KOPT-K1 (cell line): ENCODE measurements around the gene HABP2.

ENCODE experiments used
- H3K27ac ChIP-seq: fragments of 200-600 bp; sonication (generic); 2 replicates; pipeline ENCODE4 v1.5.1; 2016; ENCODE audit warnings: antibody characterized with exemption, mild to moderate bottlenecking, low read depth, low read length; ENCODE audit not compliant: poor library complexity, severe bottlenecking
- H3K36me3 ChIP-seq: fragments of 200-600 bp; sonication (generic); 2 replicates; pipeline ENCODE4 v1.5.1; 2017; ENCODE audit warnings: antibody characterized with exemption, mild to moderate bottlenecking, low read length, moderate library complexity; ENCODE audit not compliant: insufficient read depth
- H3K9me3 ChIP-seq: fragments of 200-600 bp; sonication (generic); 2 replicates; pipeline ENCODE4 v1.5.1; 2017; ENCODE audit warnings: antibody characterized with exemption, low read length, mild to moderate bottlenecking; ENCODE audit not compliant: insufficient read depth, poor library complexity, severe bottlenecking

Gene HABP2

GRCh38 chr10:113590581-113590980 is 37.7 kb downstream of the HABP2 start:
- Histone ChIP-seq H3K36me3 (no peaks in the 10 kb centered on the region), H3K27ac (no peak overlapping the region), H3K9me3 (no peaks in the 10 kb centered on the region)

- Histone ChIP-seq H3K27ac (no peak overlapping the region), H3K9me3 (no peaks in the 10 kb centered on the region), H3K36me3 (no peaks in the 10 kb centered on the region)
These were observed 39.5 kb downstream of the HABP2 start for GRCh38 chr10:113592380-113592779.

GRCh38 chr10:113594652-113595051 is 41.8 kb downstream of the HABP2 start:
- no peak overlapping the region for H3K27ac ChIP-seq
- no peaks in the 10 kb centered on the region for H3K9me3 ChIP-seq
- H3K36me3 ChIP-seq = no peaks in the 10 kb centered on the region

GRCh38 chr10:113600569-113600968 is 47.7 kb downstream of the HABP2 start:
- Histone ChIP-seq H3K9me3 (no peaks in the 10 kb centered on the region), H3K27ac (no peak overlapping the region), H3K36me3 (no peaks in the 10 kb centered on the region)

- Histone ChIP-seq H3K36me3 (no peaks in the 10 kb centered on the region), H3K27ac (no peak overlapping the region), H3K9me3 (no peaks in the 10 kb centered on the region)
These were observed 50.4 kb downstream of the HABP2 start for GRCh38 chr10:113603057-113603777.

- Histone ChIP-seq H3K36me3 (no peaks in the 10 kb centered on the region), H3K9me3 (no peaks in the 10 kb centered on the region), H3K27ac (no peak overlapping the region)
These were observed 51.7 kb downstream of the HABP2 start for GRCh38 chr10:113604572-113604971.

GRCh38 chr10:113605268-113605978 is 52.6 kb downstream of the HABP2 start:
- no peaks in the 10 kb centered on the region for H3K9me3 ChIP-seq
- no peak overlapping the region for H3K27ac ChIP-seq
- H3K36me3 ChIP-seq = no peaks in the 10 kb centered on the region

- Histone ChIP-seq H3K27ac (no peak overlapping the region), H3K36me3 (no peaks in the 10 kb centered on the region), H3K9me3 (no peaks in the 10 kb centered on the region)
These were observed 56.9 kb downstream of the HABP2 start for GRCh38 chr10:113609704-113610108.

- no peak overlapping the region for H3K27ac ChIP-seq
- H3K36me3 ChIP-seq = no peaks in the 10 kb centered on the region
- H3K9me3 ChIP-seq = no peaks in the 10 kb centered on the region
These were observed 58.1 kb downstream of the HABP2 start for GRCh38 chr10:113610631-113611601.

GRCh38 chr10:113612154-113612553 is 59.3 kb downstream of the HABP2 start:
- H3K27ac ChIP-seq = no peak overlapping the region
- no peaks in the 10 kb centered on the region for H3K9me3 ChIP-seq
- H3K36me3 ChIP-seq = no peaks in the 10 kb centered on the region

GRCh38 chr10:113613427-113613826 is 60.6 kb downstream of the HABP2 start:
- no peaks in the 10 kb centered on the region for H3K9me3 ChIP-seq
- H3K27ac ChIP-seq = no peak overlapping the region
- no peaks in the 10 kb centered on the region for H3K36me3 ChIP-seq

GRCh38 chr10:113613977-113614690 is 61.3 kb downstream of the HABP2 start:
- Histone ChIP-seq H3K9me3 (no peaks in the 10 kb centered on the region), H3K36me3 (no peaks in the 10 kb centered on the region), H3K27ac (no peak overlapping the region)

GRCh38 chr10:113616244-113617074 is 63.6 kb downstream of the HABP2 start:
- no peaks in the 10 kb centered on the region for H3K9me3 ChIP-seq
- H3K36me3 ChIP-seq = no peaks in the 10 kb centered on the region
- H3K27ac ChIP-seq = no peak overlapping the region

GRCh38 chr10:113617086-113617485 is 64.2 kb downstream of the HABP2 start:
- Histone ChIP-seq H3K9me3 (no peaks in the 10 kb centered on the region), H3K36me3 (no peaks in the 10 kb centered on the region)

More at GRCh38 chr10:113617086-113617485, 64.2 kb downstream of the HABP2 start:
- no peak overlapping the region for H3K27ac ChIP-seq
